ENCODE data around the gene FBXO33. TPM values are rescaled to one million over a fixed set of nuclear protein-coding genes. Genes with fewer than 3 reads are reported as not detected.
"Not testable (repeated sequence)": the region's sequence is repeated elsewhere in the genome, so short reads cannot be mapped to it uniquely, and the experiment has no call there.

Gene FBXO33
- total RNA-seq, 1 donor from 2014 or later, result 18.7 TPM

GRCh38 chr14:39374851-39375250, 57.4 kb downstream of the FBXO33 start:
- peak; percentile 30 to 81 for DNase-seq (ENCODE audit: low read depth in 2 of 2)

DNA sequence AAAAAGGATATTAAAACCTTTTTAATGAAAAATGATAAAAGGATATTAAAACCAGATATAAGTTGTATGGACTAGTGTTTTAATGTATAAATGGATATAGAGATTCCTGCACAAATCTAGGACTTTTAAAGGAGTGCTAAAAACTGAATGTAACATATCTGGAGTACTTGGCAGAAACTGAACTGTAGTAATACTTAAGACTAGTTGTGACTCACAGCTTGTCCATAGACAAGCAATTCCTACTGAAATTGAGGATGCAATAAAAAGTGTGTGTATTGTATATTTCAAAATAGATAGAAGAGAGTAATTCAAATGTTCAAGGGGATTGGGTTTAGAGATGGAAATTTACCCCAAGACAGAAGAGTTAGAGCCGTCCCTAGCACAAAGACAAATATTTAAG, 59.6 kb downstream of the FBXO33 start:
- DNase-seq (ENCODE audit: low read depth in 2 of 2), result peak in 1 of 2 donors; percentile 15

GRCh38 chr14:39370415-39370814, 61.8 kb downstream of the FBXO33 start:
- no peak for DNase-seq (ENCODE audit: low read depth in 2 of 2)

- DNase-seq (ENCODE audit: low read depth in 2 of 2), result no peak
Measured at GRCh38 chr14:39369029-39369428, 63.2 kb downstream of the FBXO33 start.

- peak; percentile 76 to 81 for DNase-seq (ENCODE audit: low read depth in 2 of 2)
Measured at GRCh38 chr14:39368261-39368959, 63.8 kb downstream of the FBXO33 start.

DNA sequence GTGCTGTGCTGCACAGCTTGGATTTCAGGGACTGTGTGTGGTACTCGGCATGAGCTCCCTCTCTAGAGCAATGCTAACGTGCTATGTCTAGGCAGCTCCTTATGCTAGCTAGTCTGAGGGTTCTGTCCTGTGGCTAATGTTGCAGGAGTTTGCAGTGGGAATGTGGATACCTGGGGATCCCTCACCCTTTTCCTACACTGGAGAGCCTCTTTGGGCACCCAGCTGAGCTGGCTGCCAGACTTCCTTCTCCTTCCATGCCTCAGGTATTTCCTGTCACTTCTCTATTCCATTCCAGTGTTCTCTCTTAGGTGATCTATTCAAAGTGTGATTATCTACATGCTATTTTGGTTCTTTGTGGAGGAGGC, 64.9 kb downstream of the FBXO33 start:
- DNase-seq (ENCODE audit: low read depth in 2 of 2), result no peak

DNA sequence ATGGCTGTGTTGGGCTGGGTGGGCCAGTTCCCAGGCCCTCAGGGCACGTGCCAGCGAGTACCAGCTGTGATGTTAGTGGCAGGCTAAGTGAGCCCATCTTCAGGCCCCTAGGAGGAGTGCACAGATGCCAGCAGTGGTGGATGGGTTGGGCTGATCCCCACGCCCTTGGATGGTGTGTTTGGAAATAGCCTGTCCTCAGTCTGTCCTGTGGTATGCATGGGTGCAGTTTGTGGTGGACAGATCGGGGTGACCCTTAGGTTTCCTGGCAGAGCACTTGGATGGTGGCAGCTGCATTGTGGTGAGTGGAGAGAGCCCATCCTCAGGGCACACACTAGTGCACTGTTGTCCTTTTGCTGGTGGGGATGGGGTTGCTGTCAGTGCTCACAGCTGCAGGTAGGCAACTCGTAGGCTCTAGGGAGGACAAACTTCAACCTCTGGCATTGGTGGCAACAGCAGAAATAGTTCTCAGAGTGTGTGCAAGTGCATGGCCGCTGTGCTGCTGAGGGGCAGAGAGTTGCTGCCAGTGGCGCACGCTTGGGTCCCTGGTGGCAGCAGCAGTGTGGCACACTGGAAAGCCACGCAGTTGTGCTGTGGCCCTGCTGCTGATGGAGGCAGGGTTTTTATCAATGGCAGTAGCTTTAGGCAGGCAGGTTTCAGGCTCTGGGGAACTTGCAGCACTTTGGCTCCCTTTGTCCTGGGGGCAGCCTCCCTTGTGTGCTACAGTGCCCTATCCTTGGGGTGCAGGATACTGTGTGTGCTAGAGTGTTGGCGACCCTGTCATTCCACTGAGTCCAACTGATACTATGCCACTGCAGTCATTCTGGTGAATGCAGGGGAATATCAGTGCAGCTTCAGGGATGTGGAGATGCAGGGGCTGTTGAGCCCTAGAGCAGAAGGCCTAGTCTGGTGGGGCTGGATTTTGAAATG, 65.5 kb downstream of the FBXO33 start:
- DNase-seq (ENCODE audit: low read depth in 2 of 2), result no peak

DNA sequence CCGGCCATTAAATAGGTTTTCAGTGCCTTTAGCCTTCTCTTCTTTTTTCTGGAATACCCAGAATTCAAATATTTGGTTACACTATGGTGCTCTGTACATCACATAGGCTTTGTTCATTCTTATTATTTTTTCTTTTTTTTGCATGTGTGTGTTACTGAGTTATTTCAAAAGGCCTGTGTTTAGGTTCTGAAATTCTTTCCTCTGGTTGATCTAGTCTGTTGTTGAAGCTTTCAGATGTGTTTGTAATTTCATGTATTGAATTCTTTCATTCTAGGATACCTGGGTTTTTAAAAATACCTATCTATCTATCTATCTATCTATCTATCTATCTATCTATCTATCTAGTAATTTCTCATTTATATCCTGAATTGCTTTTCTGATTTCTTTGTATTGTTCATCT, 66.9 kb downstream of the FBXO33 start:
- no peak for DNase-seq (ENCODE audit: low read depth in 2 of 2)

DNA sequence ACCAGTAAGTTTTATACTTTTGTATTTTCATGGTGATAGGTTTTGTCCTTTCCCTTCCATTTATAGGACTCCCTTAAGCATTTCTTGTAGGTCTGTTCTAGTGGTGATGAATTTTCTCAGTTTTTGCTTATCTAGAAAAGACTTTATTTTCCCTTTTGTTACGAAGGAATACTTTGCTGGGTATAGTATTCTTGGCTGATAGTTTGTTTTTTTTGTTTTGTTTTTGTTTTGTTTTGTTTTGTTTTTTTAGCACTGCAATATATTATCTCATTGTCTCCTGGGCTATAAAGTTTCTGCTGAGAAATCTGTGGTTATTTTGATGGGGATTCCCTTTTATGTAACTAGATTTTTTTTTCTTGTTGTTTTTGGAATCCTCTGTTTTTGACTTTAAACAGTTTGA, 67.7 kb downstream of the FBXO33 start:
- DNase-seq (ENCODE audit: low read depth in 2 of 2), result no peak

- not testable (repeated sequence) for DNase-seq (ENCODE audit: low read depth in 2 of 2)
Measured at GRCh38 chr14:39361556-39361955, 70.7 kb downstream of the FBXO33 start.

DNA sequence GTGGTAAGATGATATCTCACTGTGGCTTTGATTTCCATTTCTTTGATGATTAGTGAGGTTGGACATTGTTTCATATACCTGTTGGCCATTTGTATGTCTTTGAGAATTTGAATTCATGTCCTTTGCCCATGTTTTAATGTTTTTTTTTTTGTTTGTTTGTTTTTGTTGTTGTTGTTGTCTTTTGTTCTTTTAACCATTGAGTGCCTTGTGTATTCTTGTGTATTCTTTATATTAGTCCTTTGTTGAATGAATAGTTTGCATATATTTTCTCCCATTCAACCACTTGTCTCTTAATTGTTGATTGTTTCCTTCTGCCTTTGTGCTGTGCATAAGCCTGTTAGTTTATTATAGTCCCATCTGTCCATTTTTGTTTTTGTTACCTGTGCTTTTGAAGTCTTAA, 71.9 kb downstream of the FBXO33 start:
- no peak for DNase-seq (ENCODE audit: low read depth in 2 of 2)

DNA sequence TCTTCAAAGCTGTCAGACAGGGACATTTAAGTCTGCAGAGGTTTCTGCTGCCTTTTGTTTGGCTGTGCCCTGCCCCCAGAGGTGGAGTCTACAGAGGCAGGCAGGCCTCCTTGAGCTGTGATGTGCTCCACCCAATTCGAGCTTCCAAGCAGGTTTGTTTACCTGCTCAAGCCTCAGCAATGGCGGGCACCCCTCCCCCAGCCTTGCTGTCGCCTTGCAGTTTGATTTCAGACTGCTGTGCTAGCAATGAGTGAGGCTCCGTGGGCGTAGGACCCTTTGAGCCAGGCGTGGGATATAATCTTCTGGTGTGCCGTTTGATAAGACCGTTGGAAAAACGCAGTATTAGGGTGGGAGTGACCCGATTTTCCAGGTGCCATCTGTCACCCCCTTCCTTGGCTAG, 73.2 kb downstream of the FBXO33 start:
- not testable (repeated sequence) for DNase-seq (ENCODE audit: low read depth in 2 of 2)

DNA sequence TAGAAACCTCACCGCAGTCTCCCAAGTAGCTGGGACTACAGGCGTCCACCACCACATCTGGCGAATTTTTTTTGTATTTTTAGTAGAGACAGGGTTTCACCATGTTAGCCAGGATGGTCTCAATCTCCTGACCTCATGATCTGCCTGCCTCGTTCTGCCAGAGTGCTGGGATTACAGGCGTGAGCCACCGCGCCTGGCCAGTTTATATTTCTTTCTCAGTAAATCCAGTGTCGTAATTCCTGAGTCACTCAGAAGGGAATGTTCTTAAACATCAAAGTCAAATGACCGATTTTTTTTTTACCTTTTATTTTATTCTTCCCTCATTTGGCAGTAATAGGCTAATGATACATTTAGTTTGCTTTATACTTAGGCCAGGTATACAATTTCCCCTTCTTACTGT, 80.5 kb downstream of the FBXO33 start:
- DNase-seq (ENCODE audit: low read depth in 2 of 2), result no peak

GRCh38 chr14:39350866-39351265, 81.4 kb downstream of the FBXO33 start:
- no peak for DNase-seq (ENCODE audit: low read depth in 2 of 2)

Other genes with a start within 250 kb of the FBXO33 start
- gene MIA2, start 198.5 kb downstream of the FBXO33 start, total RNA-seq, result 8.7 and 17.3 TPM in 2 replicates

All from lung microvascular endothelial cell (primary cell).